ENCODE results near the gene AIP. TPM values are rescaled to one million over a fixed set of nuclear protein-coding genes. Genes with fewer than 3 reads are reported as not detected.

The AIP gene
- total RNA-seq, 1 donor from 2014 or later, result 55.3 TPM

DNA sequence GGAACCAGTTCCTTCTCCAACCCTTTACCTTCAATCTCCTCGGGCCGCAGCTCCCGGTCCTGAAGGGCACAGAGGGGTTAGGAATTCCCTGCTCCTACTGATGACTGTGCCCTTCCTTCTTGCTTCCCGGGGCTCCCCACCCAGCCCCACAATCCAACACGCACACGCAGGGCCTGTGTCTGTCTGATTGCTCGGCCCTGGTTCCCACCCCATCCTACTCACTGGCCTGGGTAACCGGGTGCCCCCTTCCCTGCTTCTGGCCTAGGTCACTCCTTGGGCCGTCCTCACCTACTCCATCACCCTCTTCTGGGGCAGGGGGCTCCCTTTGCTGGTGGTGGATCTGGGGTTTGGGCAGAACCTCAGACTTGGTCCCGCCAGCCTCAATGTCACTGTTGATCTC, 39.1 kb downstream of the AIP start:
- intact Hi-C loops (cut with micrococcal nuclease), result no loop called here
- H3K4me1 ChIP-seq, result no peaks in the 10 kb centered on the region
- no peak overlapping the region for H3K27ac ChIP-seq (replicated peaks)
- no peaks in the 10 kb centered on the region for H3K36me3 ChIP-seq
- H3K4me3 ChIP-seq, result no peak overlapping the region
- TF ChIP-seq, protein P1, sequence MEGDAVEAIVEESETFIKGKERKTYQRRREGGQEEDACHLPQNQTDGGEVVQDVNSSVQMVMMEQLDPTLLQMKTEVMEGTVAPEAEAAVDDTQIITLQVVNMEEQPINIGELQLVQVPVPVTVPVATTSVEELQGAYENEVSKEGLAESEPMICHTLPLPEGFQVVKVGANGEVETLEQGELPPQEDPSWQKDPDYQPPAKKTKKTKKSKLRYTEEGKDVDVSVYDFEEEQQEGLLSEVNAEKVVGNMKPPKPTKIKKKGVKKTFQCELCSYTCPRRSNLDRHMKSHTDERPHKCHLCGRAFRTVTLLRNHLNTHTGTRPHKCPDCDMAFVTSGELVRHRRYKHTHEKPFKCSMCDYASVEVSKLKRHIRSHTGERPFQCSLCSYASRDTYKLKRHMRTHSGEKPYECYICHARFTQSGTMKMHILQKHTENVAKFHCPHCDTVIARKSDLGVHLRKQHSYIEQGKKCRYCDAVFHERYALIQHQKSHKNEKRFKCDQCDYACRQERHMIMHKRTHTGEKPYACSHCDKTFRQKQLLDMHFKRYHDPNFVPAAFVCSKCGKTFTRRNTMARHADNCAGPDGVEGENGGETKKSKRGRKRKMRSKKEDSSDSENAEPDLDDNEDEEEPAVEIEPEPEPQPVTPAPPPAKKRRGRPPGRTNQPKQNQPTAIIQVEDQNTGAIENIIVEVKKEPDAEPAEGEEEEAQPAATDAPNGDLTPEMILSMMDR (IDR thresholded peaks at IDR 0.05; ENCODE audit: borderline replicate concordance), result no peak
- H3K9me3 ChIP-seq (replicated peaks), result no peaks in the 10 kb centered on the region
- peaks cover 12% of the 10 kb centered on the region for H3K27me3 ChIP-seq (ENCODE audit: low read depth)
- no peak for DNase-seq

DNA sequence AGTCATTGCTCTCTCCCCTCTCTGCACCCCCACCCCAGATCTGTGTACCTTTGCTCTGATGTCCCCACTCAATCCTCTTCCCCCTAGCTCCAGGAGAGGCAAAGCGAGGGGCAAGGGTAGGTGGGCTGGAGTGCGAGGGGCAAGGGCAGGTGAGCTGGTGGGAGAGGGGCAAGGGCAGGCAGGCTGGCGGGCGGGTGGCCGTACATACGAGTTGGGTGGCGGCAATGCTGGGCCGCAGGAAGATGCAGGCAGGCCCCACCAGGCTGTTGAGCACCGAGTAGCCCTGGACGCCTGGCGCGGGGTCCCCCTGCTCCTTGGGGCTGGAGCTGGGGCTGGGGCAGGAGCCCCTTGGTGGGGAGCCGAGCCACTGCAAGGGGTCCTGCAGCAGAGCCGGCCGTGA, 39.5 kb downstream of the AIP start:
- Histone ChIP-seq H3K4me3 (no peak overlapping the region), H3K27me3 (ENCODE audit: low read depth) (peaks cover 12% of the 10 kb centered on the region), H3K36me3 (no peaks in the 10 kb centered on the region), H3K27ac (replicated peaks) (no peak overlapping the region), H3K9me3 (replicated peaks) (no peaks in the 10 kb centered on the region), H3K4me1 (no peaks in the 10 kb centered on the region)
- DNase-seq, result no peak
- intact Hi-C loops (cut with micrococcal nuclease), result no loop called here
- TF ChIP-seq, protein P1 (IDR thresholded peaks at IDR 0.05; ENCODE audit: borderline replicate concordance), result no peak

DNA sequence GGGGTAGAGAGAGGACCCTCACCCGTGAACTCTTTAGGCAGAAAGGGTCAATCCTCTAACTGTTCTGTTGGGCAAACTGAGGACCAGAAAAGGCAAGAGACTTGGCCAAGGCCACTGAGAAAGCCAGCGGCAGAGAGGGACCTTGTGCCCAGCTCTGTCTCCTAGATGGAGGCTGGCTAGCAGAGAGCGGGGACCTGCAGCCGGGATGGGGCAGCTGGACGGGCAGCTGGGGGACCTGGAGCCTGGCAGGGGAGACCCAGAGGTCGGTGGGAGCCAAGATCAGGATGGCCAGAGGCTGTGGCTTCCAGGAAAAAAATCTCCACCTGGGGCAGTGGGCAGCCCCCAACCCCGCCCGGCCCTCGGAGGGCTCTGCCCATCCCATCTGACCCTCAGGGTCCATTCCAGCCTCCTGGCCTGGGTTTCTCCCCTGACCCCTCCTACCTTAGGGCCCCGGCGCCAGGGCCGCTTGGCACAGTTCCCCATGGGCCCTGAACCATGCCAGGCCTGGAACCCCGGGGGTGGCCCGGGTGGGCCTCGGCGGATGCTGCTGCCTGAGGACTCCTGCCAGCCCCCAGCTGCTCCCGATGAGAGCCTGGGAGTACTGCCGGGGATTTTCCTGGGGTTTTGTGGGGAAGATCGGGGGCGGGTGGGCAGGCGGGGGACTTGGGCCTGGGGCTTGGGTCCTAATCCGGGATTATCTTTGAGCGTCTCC, 40.2 kb downstream of the AIP start, which contains the start of gene CABP2:
Gene CABP2, minus strand, starts transcription at position 603 of the 712 bp plus-strand sequence. Its CDS starts 120 bp downstream, at position 483.
- DNase-seq, result no peak
- intact Hi-C loops (cut with micrococcal nuclease), result no loop called here
- Histone ChIP-seq H3K36me3 (no peaks in the 10 kb centered on the region), H3K9me3 (replicated peaks) (no peaks in the 10 kb centered on the region), H3K4me1 (no peaks in the 10 kb centered on the region), H3K27ac (replicated peaks) (no peak within 1 kb of the TSS), H3K27me3 (ENCODE audit: low read depth) (peaks cover 12% of the 10 kb centered on the region), H3K4me3 (no peak within 1 kb of the TSS)
- TF ChIP-seq, protein P1 (IDR thresholded peaks at IDR 0.05; ENCODE audit: borderline replicate concordance), result no peak

DNA sequence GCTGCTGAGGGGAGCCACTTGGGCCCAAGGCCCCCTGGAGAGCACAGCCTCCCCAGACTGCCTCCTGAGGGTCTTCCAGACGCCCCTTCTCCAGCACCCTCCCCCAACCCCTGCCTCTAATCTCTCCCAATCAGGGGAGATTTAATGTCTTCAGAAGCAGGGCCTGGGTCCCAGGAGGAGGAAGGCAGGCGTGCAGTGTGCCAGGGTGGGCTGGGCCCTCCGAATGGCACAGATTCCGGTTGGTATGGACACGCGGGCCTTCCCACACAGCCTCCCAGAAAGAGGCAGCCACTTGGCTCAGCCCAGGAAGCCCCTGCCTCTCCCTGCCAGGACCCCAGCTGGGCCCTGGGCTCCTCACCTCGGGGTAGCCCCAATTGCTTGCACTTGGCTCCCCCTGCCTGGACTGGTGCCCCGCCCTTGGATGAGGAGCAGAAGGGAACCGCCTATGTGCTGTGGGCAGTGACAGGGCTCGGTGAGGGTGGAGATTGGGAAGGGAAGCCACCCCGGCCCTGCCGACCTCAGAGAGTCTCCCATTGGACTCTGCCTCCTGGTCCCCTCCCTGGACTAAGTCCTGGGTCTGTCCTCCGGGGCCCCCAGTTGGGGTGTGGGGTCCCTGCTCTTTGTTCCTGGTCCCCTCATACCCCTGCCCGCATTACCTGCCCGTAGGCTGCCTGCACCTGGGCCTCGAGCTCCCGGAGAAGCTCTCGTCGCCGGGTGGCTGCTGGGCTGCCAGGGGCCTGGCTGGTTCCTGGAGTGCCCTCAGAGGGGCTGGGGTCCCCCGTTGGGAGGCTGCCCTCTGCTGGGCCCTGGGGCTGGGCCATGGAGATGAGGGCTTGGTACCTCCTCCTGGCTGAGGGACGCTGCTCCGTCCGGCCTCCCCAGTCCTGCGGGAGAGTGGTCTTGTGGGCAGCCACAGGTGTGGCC, 41.0 kb downstream of the AIP start:
- no peak for DNase-seq
- intact Hi-C loops (cut with micrococcal nuclease), result no loop called here
- Histone ChIP-seq H3K4me3 (no peak overlapping the region), H3K36me3 (no peaks in the 10 kb centered on the region), H3K27me3 (ENCODE audit: low read depth) (peaks cover 12% of the 10 kb centered on the region), H3K9me3 (replicated peaks) (no peaks in the 10 kb centered on the region), H3K4me1 (no peaks in the 10 kb centered on the region), H3K27ac (replicated peaks) (no peak overlapping the region)
- TF ChIP-seq, protein P1 (IDR thresholded peaks at IDR 0.05; ENCODE audit: borderline replicate concordance), result no peak

DNA sequence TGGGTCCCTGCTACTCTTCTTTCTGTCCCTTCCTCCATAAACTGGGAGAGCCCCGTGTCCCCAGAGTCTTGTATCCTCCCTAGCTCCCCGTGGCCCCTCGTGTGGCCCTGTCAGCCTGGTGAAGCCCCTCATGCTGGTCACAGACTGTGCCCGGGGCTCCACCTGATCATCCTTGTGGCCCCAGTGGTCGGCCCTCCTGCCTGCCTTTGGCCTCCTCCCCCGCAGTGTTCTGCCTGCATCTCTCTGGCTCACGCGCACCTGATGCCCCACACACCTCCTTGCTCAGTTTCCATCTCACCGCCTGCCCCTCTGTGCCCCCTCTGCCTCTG, 41.6 kb downstream of the AIP start:
- no peak overlapping the region for H3K27ac ChIP-seq (replicated peaks)
- no peaks in the 10 kb centered on the region for H3K36me3 ChIP-seq
- no peaks in the 10 kb centered on the region for H3K4me1 ChIP-seq
- peaks cover 12% of the 10 kb centered on the region for H3K27me3 ChIP-seq (ENCODE audit: low read depth)
- no peaks in the 10 kb centered on the region for H3K9me3 ChIP-seq (replicated peaks)
- TF ChIP-seq, protein P1 (IDR thresholded peaks at IDR 0.05; ENCODE audit: borderline replicate concordance), result no peak
- no peak for DNase-seq
- H3K4me3 ChIP-seq, result no peak overlapping the region
- intact Hi-C loops (cut with micrococcal nuclease), result no loop called here

All from left ventricle myocardium inferior (tissue), 1 donor.